Measurements from ENCODE around the gene PTPRA. TPM values are rescaled to one million over a fixed set of nuclear protein-coding genes. Genes with fewer than 3 reads are reported as not detected.

Gene PTPRA
- total RNA-seq, 2 experiments from 2014 or later, result 42.0 to 43.1 TPM

DNA sequence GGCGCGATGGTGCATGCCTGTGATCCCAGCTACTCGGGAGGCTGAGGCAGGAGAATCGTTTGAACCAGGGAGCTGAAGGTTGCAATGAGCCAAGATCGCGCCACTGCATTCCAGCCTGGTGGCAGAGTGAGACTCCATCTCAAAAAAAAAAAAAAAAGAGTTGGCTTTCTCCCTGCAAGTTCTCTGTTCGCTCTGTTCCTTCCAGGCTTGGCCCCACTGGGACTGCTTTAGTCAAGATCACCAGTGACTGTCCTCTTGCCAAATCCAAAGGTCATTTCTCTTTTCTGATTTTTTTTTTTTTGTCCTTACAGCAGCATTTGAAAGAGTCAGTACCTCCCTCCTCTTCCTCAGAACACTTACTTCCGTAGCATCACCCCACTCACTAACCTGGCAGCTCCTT is 159.3 kb downstream of the PTPRA start:
- no peak for ATAC-seq
- TF ChIP-seq, protein P1, sequence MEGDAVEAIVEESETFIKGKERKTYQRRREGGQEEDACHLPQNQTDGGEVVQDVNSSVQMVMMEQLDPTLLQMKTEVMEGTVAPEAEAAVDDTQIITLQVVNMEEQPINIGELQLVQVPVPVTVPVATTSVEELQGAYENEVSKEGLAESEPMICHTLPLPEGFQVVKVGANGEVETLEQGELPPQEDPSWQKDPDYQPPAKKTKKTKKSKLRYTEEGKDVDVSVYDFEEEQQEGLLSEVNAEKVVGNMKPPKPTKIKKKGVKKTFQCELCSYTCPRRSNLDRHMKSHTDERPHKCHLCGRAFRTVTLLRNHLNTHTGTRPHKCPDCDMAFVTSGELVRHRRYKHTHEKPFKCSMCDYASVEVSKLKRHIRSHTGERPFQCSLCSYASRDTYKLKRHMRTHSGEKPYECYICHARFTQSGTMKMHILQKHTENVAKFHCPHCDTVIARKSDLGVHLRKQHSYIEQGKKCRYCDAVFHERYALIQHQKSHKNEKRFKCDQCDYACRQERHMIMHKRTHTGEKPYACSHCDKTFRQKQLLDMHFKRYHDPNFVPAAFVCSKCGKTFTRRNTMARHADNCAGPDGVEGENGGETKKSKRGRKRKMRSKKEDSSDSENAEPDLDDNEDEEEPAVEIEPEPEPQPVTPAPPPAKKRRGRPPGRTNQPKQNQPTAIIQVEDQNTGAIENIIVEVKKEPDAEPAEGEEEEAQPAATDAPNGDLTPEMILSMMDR (IDR thresholded peaks at IDR 0.05), result no peak
- POLR2A ChIA-PET, result no interaction called here
- Mint-ChIP-seq H3K4me1 (ENCODE audit: low read depth) (no peaks in the 10 kb centered on the region), H3K4me3 (no peak overlapping the region), H3K9me3 (no peaks in the 10 kb centered on the region), H3K27me3 (no peaks in the 10 kb centered on the region), H3K36me3 (ENCODE audit: low read depth) (peaks cover 15% of the 10 kb centered on the region), H3K27ac (no peak overlapping the region)
- intact Hi-C loops (cut with micrococcal nuclease), result no loop called here
- CTCF ChIA-PET, result no interaction called here
- no peak for DNase-seq

DNA sequence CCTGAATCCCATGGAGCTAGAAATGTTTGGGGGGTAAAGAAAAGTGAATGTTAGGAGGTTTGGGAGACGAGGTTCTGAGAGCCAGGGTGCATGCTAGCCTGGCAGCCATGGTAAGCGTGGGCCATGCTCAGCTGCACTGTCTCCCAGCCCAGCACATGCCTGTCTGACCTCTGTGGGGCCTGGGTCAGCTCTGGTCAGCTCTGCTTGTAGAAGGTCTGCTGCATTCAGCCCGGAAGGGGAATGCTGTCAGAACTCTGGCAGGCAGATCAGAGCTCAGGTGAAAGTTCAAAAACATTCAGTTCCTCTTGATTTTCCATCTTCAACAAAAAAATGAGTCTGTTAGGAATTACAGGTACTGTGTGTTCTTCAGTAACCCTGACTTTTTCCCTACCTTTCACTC is 164.4 kb downstream of the PTPRA start:
- Mint-ChIP-seq H3K4me3 (no peak overlapping the region), H3K27ac (no peak overlapping the region), H3K36me3 (ENCODE audit: low read depth) (peaks cover 19% of the 10 kb centered on the region), H3K4me1 (ENCODE audit: low read depth) (no peaks in the 10 kb centered on the region), H3K27me3 (no peaks in the 10 kb centered on the region), H3K9me3 (no peaks in the 10 kb centered on the region)
- TF ChIP-seq, protein P1 (IDR thresholded peaks at IDR 0.05), result no peak
- intact Hi-C loops (cut with micrococcal nuclease), result no loop called here
- CTCF ChIA-PET, result interaction anchor here (1.2 kb wide), 1 partner anchor 16 kb away, joined by 5 read pairs; no protein-coding TSS in a partner anchor
- DNase-seq (no peak), ATAC-seq (no peak)
- POLR2A ChIA-PET, result no interaction called here

DNA sequence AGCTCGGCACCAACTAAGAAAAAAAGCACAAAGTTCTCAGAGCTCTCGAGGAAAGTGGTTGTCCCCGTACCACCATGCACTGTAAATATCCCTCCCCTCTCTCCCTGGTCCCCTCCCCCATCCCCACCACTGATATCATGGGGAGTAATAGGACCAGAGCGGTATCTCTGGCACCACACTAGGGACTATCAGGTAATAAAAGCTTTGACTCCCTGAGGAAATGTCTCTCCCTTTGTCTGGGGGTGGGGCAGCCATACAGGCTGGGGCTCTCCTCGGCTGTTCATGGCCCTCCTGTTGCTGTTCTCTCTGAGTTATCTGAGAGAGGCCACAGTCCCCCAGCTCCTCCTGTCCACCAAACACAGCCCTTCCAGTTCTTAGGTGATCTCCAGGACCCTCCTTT is 165.2 kb downstream of the PTPRA start:
- H3K27me3 Mint-ChIP-seq, result no peaks in the 10 kb centered on the region
- ATAC-seq, result no peak
- peaks cover 19% of the 10 kb centered on the region for H3K36me3 Mint-ChIP-seq (ENCODE audit: low read depth)
- no peaks in the 10 kb centered on the region for H3K4me1 Mint-ChIP-seq (ENCODE audit: low read depth)
- TF ChIP-seq, protein P1 (IDR thresholded peaks at IDR 0.05), result no peak
- no peak overlapping the region for H3K4me3 Mint-ChIP-seq
- no peak for DNase-seq
- H3K9me3 Mint-ChIP-seq, result no peaks in the 10 kb centered on the region
- ChIA-PET CTCF (interaction anchor here (1.1 to 1.2 kb wide), 2 partner anchors 8 to 15 kb away, joined by 4 to 5 read pairs; no protein-coding TSS in a partner anchor), POLR2A (interaction anchor here (1.7 kb wide), 1 partner anchor 27 kb away, joined by 4 read pairs; no protein-coding TSS in a partner anchor)
- intact Hi-C loops (cut with micrococcal nuclease), result no loop called here
- H3K27ac Mint-ChIP-seq, result peak overlapping the region; percentile 13

DNA sequence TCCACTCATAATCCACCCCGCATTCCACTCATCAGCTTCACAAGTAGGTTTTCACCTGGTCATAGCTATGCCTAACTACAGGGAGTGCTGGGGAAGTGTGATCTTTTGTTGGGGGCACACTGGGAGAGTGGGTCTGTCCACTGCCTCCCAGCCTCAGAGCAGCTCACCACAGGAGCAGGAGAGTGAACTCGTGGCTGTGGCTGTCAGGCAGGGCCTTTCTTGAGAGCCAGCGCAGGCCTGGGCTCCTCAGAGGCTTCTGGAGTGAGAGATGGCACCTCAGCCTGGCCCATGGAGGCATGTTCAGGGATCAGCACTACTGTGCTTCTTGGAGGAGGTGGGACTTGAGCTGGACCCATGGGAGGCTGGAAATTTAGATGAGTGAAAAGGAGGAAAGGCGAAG is 166.1 kb downstream of the PTPRA start:
- ATAC-seq (no peak), DNase-seq (no peak)
- Mint-ChIP-seq H3K4me3 (no peak overlapping the region), H3K27me3 (no peaks in the 10 kb centered on the region), H3K4me1 (ENCODE audit: low read depth) (no peaks in the 10 kb centered on the region), H3K9me3 (no peaks in the 10 kb centered on the region), H3K36me3 (ENCODE audit: low read depth) (peaks cover 19% of the 10 kb centered on the region), H3K27ac (no peak overlapping the region)
- intact Hi-C loops (cut with micrococcal nuclease), result no loop called here
- ChIA-PET CTCF (interaction anchor here (0.8 kb wide), 1 partner anchor 14 kb away, joined by 3 read pairs; no protein-coding TSS in a partner anchor), POLR2A (interaction anchor here (1.7 kb wide), 1 partner anchor 28 kb away, joined by 4 read pairs; no protein-coding TSS in a partner anchor)
- TF ChIP-seq, protein P1 (IDR thresholded peaks at IDR 0.05), result no peak

DNA sequence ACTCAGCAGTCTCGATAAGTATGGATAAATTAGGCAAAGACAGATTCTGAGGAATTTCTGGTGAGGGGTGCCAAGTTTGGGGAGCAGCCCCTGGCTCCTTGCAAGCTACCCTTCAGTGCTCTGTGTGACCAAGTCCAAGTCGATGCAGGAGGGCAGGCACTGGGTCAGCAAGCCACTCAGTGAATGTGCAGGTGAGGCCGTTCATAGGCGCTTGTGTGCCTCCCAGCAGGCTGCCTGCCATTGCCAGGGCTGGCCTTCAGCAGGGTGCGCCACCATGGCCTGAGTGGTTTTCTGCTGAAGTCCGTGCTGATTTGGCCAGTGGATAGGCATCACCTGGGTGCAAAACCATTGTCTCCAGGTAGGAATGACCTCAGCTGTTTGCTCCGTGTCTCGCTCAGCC is 166.8 kb downstream of the PTPRA start:
- POLR2A ChIA-PET, result interaction anchor here (1.7 kb wide), 1 partner anchor 29 kb away, joined by 4 read pairs; no protein-coding TSS in a partner anchor
- CTCF ChIA-PET, result no interaction called here
- Mint-ChIP-seq H3K27ac (peak overlapping the region; percentile 63), H3K4me3 (no peak overlapping the region), H3K27me3 (no peaks in the 10 kb centered on the region), H3K36me3 (ENCODE audit: low read depth) (peaks cover 15% of the 10 kb centered on the region), H3K4me1 (ENCODE audit: low read depth) (peaks cover 2% of the 10 kb centered on the region), H3K9me3 (no peaks in the 10 kb centered on the region)
- TF ChIP-seq, protein P1 (IDR thresholded peaks at IDR 0.05), result no peak
- DNase-seq (no peak), ATAC-seq (no peak)
- intact Hi-C loops (cut with micrococcal nuclease), result no loop called here

Data from activated CD8-positive, alpha-beta T cell treated with anti-CD3 and anti-CD28 coated beads for 36 hours (primary cell).